GM12875 (cell line): ENCODE measurements around the gene ATP2A3.

Experiments used
- H3K4me3 ChIP-seq: one replicate; pipeline ENCODE4 v1.5.1; 2011; ENCODE audit warnings: low read depth, low read length, control low read depth
- CTCF ChIP-seq: IDR thresholded peaks from 2 replicates; pipeline ENCODE4 v1.5.1; 2011; ENCODE audit warnings: low read depth, mild to moderate bottlenecking, control low read depth, inconsistent platforms, low read length, moderate library complexity, borderline replicate concordance; ENCODE audit not compliant: insufficient read depth

Gene ATP2A3

DNA sequence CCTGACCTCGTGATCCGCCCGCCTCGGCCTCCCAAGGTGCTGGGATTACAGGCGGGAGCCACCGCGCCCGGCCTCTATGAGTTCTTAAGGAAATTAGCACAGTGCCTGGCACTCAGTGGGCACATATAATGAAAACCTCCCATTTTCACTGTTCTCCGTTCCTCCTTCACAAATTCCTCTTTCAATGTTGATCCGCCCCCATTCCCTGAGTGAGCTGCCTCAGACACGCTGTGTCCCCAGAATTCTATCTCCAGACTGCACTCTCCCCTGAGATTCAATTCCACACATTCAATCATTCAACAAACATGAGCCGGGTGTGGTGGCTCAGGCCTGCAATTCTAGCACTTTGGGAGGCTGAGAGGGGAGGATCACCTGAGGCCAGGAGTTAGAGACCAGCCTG lies 55.0 kb downstream of the ATP2A3 start:
- no peak overlapping the region for H3K4me3 ChIP-seq
- TF ChIP-seq CTCF, result no peak

GRCh38 chr17:3907483-3908216 lies 56.6 kb downstream of the ATP2A3 start:
- TF ChIP-seq CTCF, result 0 out of 2 replicates have a peak, but pooled peaks have one; percentile 16
- H3K4me3 ChIP-seq, result no peak overlapping the region

DNA sequence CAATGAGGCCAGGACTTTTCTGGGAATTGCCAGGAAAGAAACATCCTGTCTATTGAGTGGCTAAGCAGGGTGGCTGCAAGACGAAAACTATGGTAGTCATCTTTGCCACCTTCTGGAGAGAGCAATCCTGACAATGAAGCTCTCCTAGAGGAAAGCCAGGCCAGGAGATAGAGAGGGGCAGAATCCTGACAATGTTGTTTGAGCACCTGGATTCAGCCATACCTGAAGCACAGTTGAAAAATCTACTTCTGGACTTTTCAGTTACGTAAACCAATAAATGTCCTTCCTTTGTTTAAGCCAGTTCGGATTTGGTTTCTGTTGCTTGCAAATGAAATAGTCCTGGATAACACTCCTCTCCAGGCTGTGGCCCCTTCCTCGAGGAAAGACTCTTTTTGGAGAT lies 57.4 kb downstream of the ATP2A3 start:
- no peak overlapping the region for H3K4me3 ChIP-seq
- TF ChIP-seq CTCF, result no peak

- TF ChIP-seq CTCF, result no peak
- no peak overlapping the region for H3K4me3 ChIP-seq
Measured at GRCh38 chr17:3905017-3905520, 59.2 kb downstream of the ATP2A3 start.

DNA sequence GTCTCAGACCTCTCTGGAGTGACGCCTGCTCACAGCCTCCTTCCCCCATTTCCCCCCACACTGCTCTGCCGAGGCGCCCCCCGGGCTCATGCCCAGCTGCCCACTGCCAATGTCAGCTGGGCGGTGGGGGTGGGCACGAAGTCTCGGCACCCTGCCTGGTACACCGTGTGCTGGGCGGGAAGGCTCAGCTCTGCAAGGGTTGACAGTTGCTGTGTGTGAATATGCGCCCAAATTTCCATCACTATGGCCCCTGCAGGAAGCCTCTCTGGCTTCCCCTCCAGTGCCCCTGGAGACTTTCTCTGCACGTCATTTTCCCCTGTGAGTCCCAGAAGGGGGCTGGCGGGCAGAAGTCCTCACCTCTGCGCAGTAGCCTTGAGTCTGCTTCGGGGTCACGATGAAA lies 59.7 kb downstream of the ATP2A3 start:
- no peak overlapping the region for H3K4me3 ChIP-seq
- TF ChIP-seq CTCF, result no peak

DNA sequence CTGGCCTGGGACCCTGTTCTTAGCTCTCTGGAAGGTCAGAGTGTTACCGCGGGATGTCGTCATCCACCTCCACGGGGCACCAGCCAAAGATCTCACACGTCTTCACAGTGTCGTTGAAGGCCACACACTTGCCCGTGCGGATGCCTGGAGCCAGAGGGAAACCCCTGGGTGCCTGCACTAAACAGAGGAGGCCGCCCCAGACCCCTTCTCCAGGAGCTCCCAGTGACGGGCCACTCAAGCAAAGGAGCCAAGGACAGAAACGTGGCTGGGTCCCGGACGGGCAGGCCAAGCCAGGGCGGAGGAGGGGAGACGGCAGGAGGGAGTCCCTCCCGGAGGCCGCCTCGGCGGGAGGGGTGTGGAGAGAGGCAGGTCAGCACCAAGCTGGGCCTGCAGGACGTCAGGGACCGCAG lies 60.4 kb downstream of the ATP2A3 start:
- TF ChIP-seq CTCF, result no peak
- no peak overlapping the region for H3K4me3 ChIP-seq
